Activated CD4-positive, alpha-beta T cell treated with anti-CD3 and anti-CD28 coated beads, Interleukin-2, Interleukin-4, amounts not matched to agents 100 ng/mL and 50 ng/mL, durations not matched to agents 16 hours and 8 hours (primary cell): ENCODE results near the gene ACACB.

Experiments used
- DNase-seq: peaks from one replicate; pipeline ENCODE4 v3.0.0-alpha.2; 2020; ENCODE audit warnings: low spot score

The ACACB gene

GRCh38 chr12:109305547-109305946, 189.2 kb downstream of the ACACB start:
- no peak for DNase-seq

- DNase-seq = no peak
Measured at GRCh38 chr12:109307051-109307450, 190.7 kb downstream of the ACACB start.

- DNase-seq = no peak
Measured at GRCh38 chr12:109308534-109309380, 192.4 kb downstream of the ACACB start, which contains the start of gene FOXN4. Gene FOXN4, minus strand, starts transcription at chr12:109309284. Its CDS starts 963 bp downstream, at chr12:109308321.

- no peak for DNase-seq
Measured at GRCh38 chr12:109309381-109310246, 193.2 kb downstream of the ACACB start.

GRCh38 chr12:109310247-109311125, 194.1 kb downstream of the ACACB start:
- DNase-seq = no peak
